ENCODE measurements around the gene PIK3R5. TPM values are rescaled to one million over a fixed set of nuclear protein-coding genes. Genes with fewer than 3 reads are reported as not detected.

The PIK3R5 gene
- total and polyA plus RNA-seq, 2 donors (not counting 1 experiment from before 2014, with no cell fraction given): 63.1 to 70.0 TPM

GRCh38 chr17:8873801-8874715 is 91.4 kb downstream of the PIK3R5 start:
- Histone ChIP-seq H4K20me1 (ENCODE audit: control insufficient read depth, insufficient read depth, low read length, poor library complexity, severe bottlenecking) (no peaks in the 10 kb centered on the region), H3K9me3 (ENCODE audit: control extremely low read depth in 1 of 3, control insufficient read depth in 2 of 3, insufficient read depth in 1 of 3, low read length in 2 of 3) (no peaks in the 10 kb centered on the region), H3K9ac (ENCODE audit: low read length) (no peak overlapping the region), H3K4me2 (replicated peaks; ENCODE audit: low read depth, low read length, poor library complexity, severe bottlenecking) (no peak overlapping the region), H3K27me3 (replicated peaks in 1 of 4; ENCODE audit: control extremely low read depth in 1 of 4, control insufficient read depth in 3 of 4, insufficient read depth in 4 of 4, low read length in 3 of 4) (no peaks in the 10 kb centered on the region), H3K4me1 (ENCODE audit: control insufficient read depth in 2 of 2, insufficient read depth in 2 of 2, low read length in 2 of 2) (peaks cover 0 to 8% of the 10 kb centered on the region in 2 donors), H3K4me3 (ENCODE audit: control extremely low read depth in 1 of 5, extremely low read depth in 1 of 5, insufficient read depth in 1 of 5, low read depth in 2 of 5, low read length in 4 of 5) (no peak overlapping the region), H2AFZ (ENCODE audit: insufficient read depth, low read depth, low read length, poor library complexity, severe bottlenecking) (no peak overlapping the region), H3K79me2 (ENCODE audit: control insufficient read depth, insufficient read depth, low read length) (no peaks in the 10 kb centered on the region), H3K27ac (ENCODE audit: low read length in 2 of 2) (no peak overlapping the region), H3K36me3 (replicated peaks in 1 of 2; ENCODE audit: control extremely low read depth in 1 of 2, control insufficient read depth in 1 of 2, extremely low read depth in 1 of 2, insufficient read depth in 2 of 2, low read length in 1 of 2) (peaks cover 0 to 3% of the 10 kb centered on the region in 2 experiments)
- Mint-ChIP-seq H3K4me1 (peaks cover 8% of the 10 kb centered on the region), H3K27me3 (no peaks in the 10 kb centered on the region), H3K9me3 (ENCODE audit: insufficient read depth) (no peaks in the 10 kb centered on the region), H3K4me3 (no peak overlapping the region), H3K27ac (no peak overlapping the region)
- DNase-seq (no peak), ATAC-seq (ENCODE audit: low read depth) (no peak)
- WGBS (ENCODE audit: insufficient coverage): 70% methylated on average over 15 of the region's 19 CpGs
- TF ChIP-seq CTCF (IDR thresholded peaks at IDR 0.05): no peak
- no peak for TF ChIP-seq EZH2 (IDR thresholded peaks at IDR 0.05; ENCODE audit: borderline replicate concordance, insufficient read depth, low read depth, low read length, poor library complexity, severe bottlenecking)
- intact Hi-C loops (cut with micrococcal nuclease): no loop called here
- ChIA-PET POLR2A (no interaction called here), CTCF (interaction anchor here (1.4 kb wide), 1 partner anchor 121 kb away, joined by 3 read pairs; no protein-coding TSS in a partner anchor)

All from B cell (primary cell).